PC-9 (cell line): ENCODE measurements around the gene MAST4.

ENCODE experiments used
- EZH2 ChIP-seq: fragments of 200-600 bp; sonication (generic); IDR thresholded peaks from 2 replicates; pipeline ENCODE4 v1.8.0; 2017; ENCODE audit warnings: antibody characterized with exemption, low read depth
- TF ChIP-seq, protein P1 (sequence below): fragments of 200-600 bp; sonication (generic); conservative IDR thresholded peaks from 2 replicates; pipeline ENCODE4 v1.6.1; 2017; ENCODE audit warnings: mixed run types, antibody characterized with exemption, mild to moderate bottlenecking, moderate library complexity

DNA sequence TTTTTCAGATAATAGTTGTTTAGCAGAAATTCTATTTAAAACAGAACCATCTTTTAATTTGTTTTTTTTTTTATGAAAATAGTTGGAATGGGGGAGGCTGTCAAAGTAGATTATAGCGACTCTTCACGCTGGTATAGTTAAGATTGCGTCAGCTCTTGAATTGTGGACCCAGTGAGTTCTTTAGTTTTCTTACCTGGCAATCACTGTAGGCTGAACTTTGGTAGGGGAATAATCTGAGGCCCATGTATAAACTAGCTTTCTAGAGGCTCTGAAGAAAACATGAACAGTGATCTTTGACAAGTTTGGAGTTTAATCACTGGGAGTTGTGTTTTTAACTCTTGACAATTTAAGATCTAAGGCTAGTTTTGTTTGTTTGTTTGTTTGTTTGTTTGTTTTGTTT lies 519.6 kb downstream of the MAST4 start:
- TF ChIP-seq, protein P1, sequence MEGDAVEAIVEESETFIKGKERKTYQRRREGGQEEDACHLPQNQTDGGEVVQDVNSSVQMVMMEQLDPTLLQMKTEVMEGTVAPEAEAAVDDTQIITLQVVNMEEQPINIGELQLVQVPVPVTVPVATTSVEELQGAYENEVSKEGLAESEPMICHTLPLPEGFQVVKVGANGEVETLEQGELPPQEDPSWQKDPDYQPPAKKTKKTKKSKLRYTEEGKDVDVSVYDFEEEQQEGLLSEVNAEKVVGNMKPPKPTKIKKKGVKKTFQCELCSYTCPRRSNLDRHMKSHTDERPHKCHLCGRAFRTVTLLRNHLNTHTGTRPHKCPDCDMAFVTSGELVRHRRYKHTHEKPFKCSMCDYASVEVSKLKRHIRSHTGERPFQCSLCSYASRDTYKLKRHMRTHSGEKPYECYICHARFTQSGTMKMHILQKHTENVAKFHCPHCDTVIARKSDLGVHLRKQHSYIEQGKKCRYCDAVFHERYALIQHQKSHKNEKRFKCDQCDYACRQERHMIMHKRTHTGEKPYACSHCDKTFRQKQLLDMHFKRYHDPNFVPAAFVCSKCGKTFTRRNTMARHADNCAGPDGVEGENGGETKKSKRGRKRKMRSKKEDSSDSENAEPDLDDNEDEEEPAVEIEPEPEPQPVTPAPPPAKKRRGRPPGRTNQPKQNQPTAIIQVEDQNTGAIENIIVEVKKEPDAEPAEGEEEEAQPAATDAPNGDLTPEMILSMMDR: no peak
- no peak for TF ChIP-seq EZH2
